ENCODE data around the gene AMOTL2.
A peak's percentile ranks its signal among the peaks of the same experiment; 100 is the strongest.

DNA sequence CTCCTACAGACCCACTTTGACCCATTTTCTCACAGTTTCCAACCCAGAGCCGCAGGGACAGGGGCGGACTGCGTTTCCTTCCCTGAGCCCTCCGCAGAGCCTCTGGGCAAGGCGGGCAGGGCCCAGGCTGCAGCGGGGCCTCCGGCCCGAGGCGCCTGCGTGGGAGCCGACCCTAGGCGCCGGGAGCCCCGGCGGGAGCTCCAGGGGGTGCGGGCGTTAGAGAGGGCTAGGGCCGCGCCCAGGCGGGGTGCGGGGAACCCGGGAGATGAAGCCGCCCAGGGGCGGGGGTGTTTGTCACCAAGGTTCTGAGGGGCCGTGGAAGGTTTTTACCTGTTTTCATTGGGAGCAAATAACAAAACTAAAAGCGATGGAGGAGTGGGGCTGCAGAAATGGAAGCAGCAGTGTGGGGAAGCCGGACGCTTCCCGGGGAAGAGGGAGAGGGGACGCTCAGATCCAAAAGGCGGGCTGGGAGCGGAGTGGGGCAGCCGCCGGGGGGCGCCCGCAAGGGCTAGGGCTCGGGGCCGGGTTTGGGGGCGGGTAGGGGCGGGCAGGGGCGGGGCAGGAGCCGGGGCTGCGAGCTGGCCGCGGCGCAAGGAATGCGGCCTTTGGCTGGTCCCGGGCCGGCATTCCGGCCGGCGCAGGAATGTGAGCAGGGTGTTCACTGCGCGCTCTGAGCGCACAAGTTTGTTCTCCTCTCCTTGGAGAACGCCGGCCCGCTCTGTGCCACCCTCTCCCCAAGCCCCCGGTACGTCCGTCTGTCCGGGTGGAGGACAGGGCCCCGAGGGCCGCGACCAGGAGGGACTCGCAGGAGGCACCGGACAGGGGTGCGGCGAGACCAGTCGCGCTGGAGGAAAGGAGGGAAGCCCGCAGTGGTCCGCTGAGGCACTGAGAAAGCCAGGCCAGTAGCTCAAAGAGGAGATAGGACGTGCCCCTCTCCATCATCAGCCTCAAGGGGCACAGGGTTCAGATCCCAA lies 61.1 kb downstream of the AMOTL2 start:
- TF ChIP-seq, protein P1, sequence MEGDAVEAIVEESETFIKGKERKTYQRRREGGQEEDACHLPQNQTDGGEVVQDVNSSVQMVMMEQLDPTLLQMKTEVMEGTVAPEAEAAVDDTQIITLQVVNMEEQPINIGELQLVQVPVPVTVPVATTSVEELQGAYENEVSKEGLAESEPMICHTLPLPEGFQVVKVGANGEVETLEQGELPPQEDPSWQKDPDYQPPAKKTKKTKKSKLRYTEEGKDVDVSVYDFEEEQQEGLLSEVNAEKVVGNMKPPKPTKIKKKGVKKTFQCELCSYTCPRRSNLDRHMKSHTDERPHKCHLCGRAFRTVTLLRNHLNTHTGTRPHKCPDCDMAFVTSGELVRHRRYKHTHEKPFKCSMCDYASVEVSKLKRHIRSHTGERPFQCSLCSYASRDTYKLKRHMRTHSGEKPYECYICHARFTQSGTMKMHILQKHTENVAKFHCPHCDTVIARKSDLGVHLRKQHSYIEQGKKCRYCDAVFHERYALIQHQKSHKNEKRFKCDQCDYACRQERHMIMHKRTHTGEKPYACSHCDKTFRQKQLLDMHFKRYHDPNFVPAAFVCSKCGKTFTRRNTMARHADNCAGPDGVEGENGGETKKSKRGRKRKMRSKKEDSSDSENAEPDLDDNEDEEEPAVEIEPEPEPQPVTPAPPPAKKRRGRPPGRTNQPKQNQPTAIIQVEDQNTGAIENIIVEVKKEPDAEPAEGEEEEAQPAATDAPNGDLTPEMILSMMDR (optimal IDR thresholded peaks at IDR 0.05 in 1 of 3, IDR thresholded peaks at IDR 0.05 in 1 of 3, conservative IDR thresholded peaks at IDR 0.05 in 1 of 3; ENCODE audit: extremely low read depth in 1 of 3, insufficient read depth in 2 of 3, low read length in 3 of 3): peak in 1 of 3 experiments; percentile 32
- TF ChIP-seq EZH2 (IDR thresholded peaks at IDR 0.05; ENCODE audit: low read length): no peak

Measured in keratinocyte (primary cell).